ENCODE data around the gene KIAA1958.

Gene KIAA1958

GRCh38 chr9:112526973-112527372 lies 40.3 kb downstream of the KIAA1958 start:
- Mint-ChIP-seq H3K36me3 (ENCODE audit: low read depth) (peaks cover 12% of the 10 kb centered on the region), H3K27ac (no peak overlapping the region), H3K9me3 (peaks cover 3% of the 10 kb centered on the region), H3K27me3 (ENCODE audit: low read depth) (no peaks in the 10 kb centered on the region), H3K4me1 (peaks cover 9% of the 10 kb centered on the region), H3K4me3 (no peak overlapping the region)
- no peak for TF ChIP-seq CTCF (IDR thresholded peaks at IDR 0.05; ENCODE audit: unreplicated experiment in 3 of 3)

GRCh38 chr9:112527959-112528358 lies 41.3 kb downstream of the KIAA1958 start:
- TF ChIP-seq CTCF (IDR thresholded peaks at IDR 0.05; ENCODE audit: unreplicated experiment in 3 of 3) = no peak
- Mint-ChIP-seq H3K27ac (no peak overlapping the region), H3K9me3 (peaks cover 3% of the 10 kb centered on the region), H3K36me3 (ENCODE audit: low read depth) (peaks cover 7% of the 10 kb centered on the region), H3K27me3 (ENCODE audit: low read depth) (no peaks in the 10 kb centered on the region), H3K4me3 (no peak overlapping the region), H3K4me1 (peaks cover 15% of the 10 kb centered on the region)

- peaks cover 19% of the 10 kb centered on the region for H3K4me1 Mint-ChIP-seq
- H3K36me3 Mint-ChIP-seq (ENCODE audit: low read depth) = peaks cover 12% of the 10 kb centered on the region
- H3K27ac Mint-ChIP-seq = no peak overlapping the region
- H3K27me3 Mint-ChIP-seq (ENCODE audit: low read depth) = no peaks in the 10 kb centered on the region
- H3K4me3 Mint-ChIP-seq = no peak overlapping the region
- no peak for TF ChIP-seq CTCF (IDR thresholded peaks at IDR 0.05; ENCODE audit: unreplicated experiment in 3 of 3)
- peaks cover 3% of the 10 kb centered on the region for H3K9me3 Mint-ChIP-seq
Measured at GRCh38 chr9:112529316-112529715, 42.7 kb downstream of the KIAA1958 start.

- TF ChIP-seq CTCF (IDR thresholded peaks at IDR 0.05; ENCODE audit: unreplicated experiment in 3 of 3) = no peak
- peaks cover 16% of the 10 kb centered on the region for H3K36me3 Mint-ChIP-seq (ENCODE audit: low read depth)
- H3K9me3 Mint-ChIP-seq = peaks cover 3% of the 10 kb centered on the region
- peaks cover 28% of the 10 kb centered on the region for H3K4me1 Mint-ChIP-seq
- H3K27ac Mint-ChIP-seq = no peak overlapping the region
- no peaks in the 10 kb centered on the region for H3K27me3 Mint-ChIP-seq (ENCODE audit: low read depth)
- no peak overlapping the region for H3K4me3 Mint-ChIP-seq
Measured at GRCh38 chr9:112530751-112531205, 44.2 kb downstream of the KIAA1958 start.

GRCh38 chr9:112531666-112532282 lies 45.1 kb downstream of the KIAA1958 start:
- H3K9me3 Mint-ChIP-seq = no peaks in the 10 kb centered on the region
- peaks cover 31% of the 10 kb centered on the region for H3K4me1 Mint-ChIP-seq
- TF ChIP-seq CTCF (IDR thresholded peaks at IDR 0.05; ENCODE audit: unreplicated experiment in 3 of 3) = no peak
- peaks cover 16% of the 10 kb centered on the region for H3K36me3 Mint-ChIP-seq (ENCODE audit: low read depth)
- no peak overlapping the region for H3K4me3 Mint-ChIP-seq
- peak overlapping the region; percentile 6 to 69 (median 48) for H3K27ac Mint-ChIP-seq
- no peaks in the 10 kb centered on the region for H3K27me3 Mint-ChIP-seq (ENCODE audit: low read depth)

- H3K36me3 Mint-ChIP-seq (ENCODE audit: low read depth) = peaks cover 20% of the 10 kb centered on the region
- no peaks in the 10 kb centered on the region for H3K27me3 Mint-ChIP-seq (ENCODE audit: low read depth)
- H3K4me1 Mint-ChIP-seq = peaks cover 26% of the 10 kb centered on the region
- H3K27ac Mint-ChIP-seq = peak overlapping the region in 2 of 3 experiments; percentile 6 to 69
- no peak for TF ChIP-seq CTCF (IDR thresholded peaks at IDR 0.05; ENCODE audit: unreplicated experiment in 3 of 3)
- no peak overlapping the region for H3K4me3 Mint-ChIP-seq
- no peaks in the 10 kb centered on the region for H3K9me3 Mint-ChIP-seq
Measured at GRCh38 chr9:112532427-112532826, 45.8 kb downstream of the KIAA1958 start.

Measured in nephron (organoid).